ENCODE measurements around the gene PLXNA4.

PLXNA4 gene

DNA sequence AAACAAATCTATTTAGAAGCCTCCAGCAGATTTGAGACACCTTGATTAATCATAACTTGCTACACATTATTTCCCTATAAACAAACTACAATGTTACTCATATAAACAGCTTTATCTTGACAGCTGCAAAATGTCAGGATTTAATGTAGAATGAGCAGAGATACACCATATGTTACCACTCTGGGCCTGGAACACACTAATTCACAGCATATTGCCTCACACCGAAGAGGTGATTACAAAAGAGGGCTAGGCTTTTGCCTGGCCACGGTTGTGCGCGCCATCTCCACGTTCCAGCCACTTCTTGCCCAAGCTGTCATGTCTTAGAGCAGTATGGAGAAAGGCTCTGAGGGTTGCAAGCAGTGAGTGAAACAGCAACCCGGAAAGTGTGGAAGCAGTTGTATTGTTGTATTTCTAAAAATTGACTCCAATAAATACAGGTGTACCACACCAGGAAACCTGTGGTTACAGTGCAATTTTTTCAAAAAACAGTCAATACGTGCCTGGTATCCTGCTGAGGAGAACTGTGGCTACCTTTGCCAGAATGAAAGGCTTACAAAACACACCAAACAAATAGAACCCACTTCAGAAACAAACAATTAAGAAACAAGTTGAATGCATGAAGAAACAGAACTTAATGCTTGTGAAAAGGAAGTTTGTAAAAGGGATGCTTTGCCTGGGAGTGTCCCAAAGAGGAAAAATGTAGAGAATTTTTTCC lies 498.1 kb downstream of the PLXNA4 start:
- DNase-seq (ENCODE audit: insufficient read length, low spot score) = no peak
- TF ChIP-seq SPI1 (IDR thresholded peaks at IDR 0.05; ENCODE audit: low read depth, low read length) (no peak), TAF1 (IDR thresholded peaks at IDR 0.05; ENCODE audit: low read depth, low read length) (no peak)
- FAIRE-seq = no peak

DNA sequence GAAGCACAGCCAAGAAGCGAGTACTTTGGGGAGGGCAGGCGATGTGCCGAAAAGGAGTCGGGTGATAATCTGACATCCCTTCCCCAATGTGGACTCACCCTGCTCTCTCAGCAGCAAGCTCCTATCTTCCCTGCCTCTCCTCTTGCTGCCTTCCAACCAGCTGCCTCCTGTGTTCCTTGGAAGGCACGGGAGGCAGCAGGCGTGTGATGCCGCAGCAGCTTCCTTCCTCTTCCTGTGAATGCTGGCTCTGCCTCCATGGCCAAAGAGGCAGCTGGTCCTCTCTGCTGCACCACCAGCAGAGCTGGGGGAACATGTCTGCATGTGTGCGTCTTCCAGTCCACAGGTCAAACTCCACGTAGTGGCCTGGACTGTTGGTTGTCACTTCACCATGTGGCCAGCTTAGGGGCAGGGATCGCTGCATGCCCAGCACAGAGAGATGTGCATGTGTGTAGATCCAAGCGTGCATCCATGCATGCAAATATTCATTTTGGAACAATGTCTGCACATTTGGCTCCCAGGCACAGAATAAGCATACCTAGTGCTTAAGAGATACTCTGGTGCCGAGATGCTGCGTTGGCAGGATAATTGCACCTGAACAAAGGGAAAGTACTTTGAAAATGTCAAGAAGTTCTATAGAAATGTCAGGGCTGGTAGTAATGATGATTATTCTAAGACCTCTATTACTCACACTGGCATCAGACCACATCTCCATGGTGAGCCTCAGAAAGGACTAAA lies 499.8 kb downstream of the PLXNA4 start:
- TF ChIP-seq POLR2AphosphoS5 (IDR thresholded peaks at IDR 0.05; ENCODE audit: low read depth, low read length) = no peak
- DNase-seq (ENCODE audit: insufficient read length, low spot score) (no peak), FAIRE-seq (no peak)

DNA sequence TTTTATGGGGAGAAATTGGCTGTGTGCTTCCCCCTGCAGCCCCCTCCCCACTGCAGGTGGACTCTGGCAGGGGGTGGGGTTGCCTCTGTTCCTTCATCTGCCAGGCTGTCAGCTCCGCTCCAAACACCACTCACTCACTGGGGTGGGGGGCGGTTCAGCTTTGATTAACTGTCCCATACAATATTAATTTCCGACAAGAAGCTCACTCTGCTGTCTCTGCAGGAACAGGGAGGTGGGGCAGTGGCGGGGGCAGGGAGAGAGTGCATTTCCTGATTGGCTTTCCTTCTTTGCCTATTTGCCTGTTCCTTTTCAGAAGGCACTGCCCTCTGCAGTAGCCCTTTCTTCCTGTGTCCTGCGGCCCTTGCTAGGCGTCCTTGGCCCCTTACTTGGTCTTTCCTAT lies 500.8 kb downstream of the PLXNA4 start:
- TF ChIP-seq POU2F2 (IDR thresholded peaks at IDR 0.05; ENCODE audit: low read depth, low read length) = no peak
- no peak for TF ChIP-seq TAF1 (IDR thresholded peaks at IDR 0.05; ENCODE audit: low read depth, low read length)
- TF ChIP-seq POLR2A (IDR thresholded peaks at IDR 0.05; ENCODE audit: low read depth, low read length) = no peak
- no peak for TF ChIP-seq PAX5 (IDR thresholded peaks at IDR 0.05; ENCODE audit: insufficient read depth, low read length, severe bottlenecking)
- no peak for TF ChIP-seq SPI1 (IDR thresholded peaks at IDR 0.05; ENCODE audit: low read depth, low read length)
- TF ChIP-seq POLR2AphosphoS5 (IDR thresholded peaks at IDR 0.05; ENCODE audit: low read depth, low read length) = no peak
- FAIRE-seq (no peak), DNase-seq (ENCODE audit: insufficient read length, low spot score) (no peak)

DNA sequence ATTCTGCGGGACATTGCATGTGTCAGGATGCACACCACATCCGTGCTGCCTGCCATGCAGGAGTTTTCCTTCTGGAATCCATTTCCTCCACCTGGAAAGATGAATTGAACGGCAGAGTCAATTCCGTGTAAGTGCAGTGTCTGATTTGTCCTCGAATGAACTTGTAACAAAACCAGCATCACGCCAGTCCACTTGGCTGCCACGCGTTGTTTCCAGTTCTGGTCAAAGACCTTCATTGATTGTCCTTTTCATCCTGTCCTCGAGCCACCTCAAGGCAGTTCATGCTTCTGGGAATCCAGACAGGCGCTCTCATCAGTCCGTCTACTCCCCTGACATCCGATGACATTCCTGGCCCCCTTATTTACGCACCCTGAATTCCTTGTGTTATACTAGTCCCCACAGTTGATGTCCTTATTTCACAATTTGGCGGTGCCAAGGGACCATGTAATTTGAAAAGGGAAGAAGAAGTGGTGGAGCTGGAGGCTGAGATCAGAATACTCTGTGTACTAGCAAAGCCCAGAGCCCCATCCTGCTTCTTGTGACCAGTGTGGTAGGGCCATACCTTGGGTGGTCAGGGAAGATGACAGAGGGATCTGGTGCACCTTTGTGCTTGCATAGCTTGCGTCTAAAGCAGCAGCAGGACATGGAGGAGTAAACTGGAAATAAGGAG lies 502.2 kb downstream of the PLXNA4 start:
- TF ChIP-seq POU2F2 (IDR thresholded peaks at IDR 0.05; ENCODE audit: low read depth, low read length) (no peak), PAX5 (IDR thresholded peaks at IDR 0.05; ENCODE audit: insufficient read depth, low read length, severe bottlenecking) (no peak), POLR2AphosphoS5 (IDR thresholded peaks at IDR 0.05; ENCODE audit: low read depth, low read length) (no peak), POLR2A (IDR thresholded peaks at IDR 0.05; ENCODE audit: low read depth, low read length) (no peak), TAF1 (IDR thresholded peaks at IDR 0.05; ENCODE audit: low read depth, low read length) (no peak), SPI1 (IDR thresholded peaks at IDR 0.05; ENCODE audit: low read depth, low read length) (no peak)
- DNase-seq (ENCODE audit: insufficient read length, low spot score) = no peak
- no peak for FAIRE-seq
